HepG2 (cell line): ENCODE measurements around the gene PCGF3. TPM values are rescaled to one million over a fixed set of nuclear protein-coding genes. Genes with fewer than 3 reads are reported as not detected.

Experiments
- ATAC-seq: fragments of 200-7000 bp; cut with Tn5 transposase; 3 replicates; pipeline ENCODE4 v1.9.1; 2020; ENCODE audit warnings: mild to moderate bottlenecking, moderate library complexity
- BruUV-seq: library from RNA; stranded (reverse); fragments of 400-500 nt; replicated peaks from 2 replicates; lab custom pipeline; 2021; lab: Mats Ljungman, UMichigan
- CTCF ChIA-PET: fragments of 300-600 bp; formaldehyde crosslinking; extraction: SDS; loops from one replicate; lab custom pipeline; 2021; ENCODE audit warnings: low total read pairs, inconsistent platforms, low intra/inter-chr PET ratio; lab: Yijun Ruan, JAX
- POLR2A ChIA-PET: fragments of 350-600 bp; sonication (Branson Sonifier 250); formaldehyde crosslinking; loops from one replicate; lab custom pipeline; 2020; ENCODE audit warnings: antibody characterized with exemption, inconsistent platforms; lab: Yijun Ruan, JAX
- DNase-seq: peaks from one replicate; pipeline ENCODE4 v3.0.0-alpha.2; 2015; ENCODE audit warnings: low spot score
- FAIRE-seq: peaks from 3 replicates; lab custom pipeline; 2011; peaks lifted over from hg19 to GRCh38; lab: Jason Lieb, UNC
- H2AFZ ChIP-seq: one replicate; pipeline ENCODE4 v1.6.1; 2011; ENCODE audit warnings: low read length, inconsistent platforms
- H3K27ac ChIP-seq: fragments of 300-600 bp; 3 replicates; pipeline ENCODE4 v1.8.0; 2011; ENCODE audit warnings: mixed run types, mild to moderate bottlenecking, mixed read lengths, low read length, inconsistent platforms; ENCODE audit not compliant: insufficient read depth; ENCODE audit errors: extremely low read length
- H3K27me3 ChIP-seq, 2 experiments: fragments of 200-600 bp in 1 of 2; 2 replicates in 1 of 2; 3 replicates in 1 of 2; pipeline versions ENCODE4 v1.6.0 to v1.8.0; 2011; ENCODE audit warnings: low read length in 2 of 2, mild to moderate bottlenecking in 2 of 2, moderate library complexity in 2 of 2, inconsistent platforms in 1 of 2; ENCODE audit not compliant: insufficient read depth in 2 of 2, control insufficient read depth in 1 of 2
- H3K36me3 ChIP-seq, 2 experiments: fragments of 200-600 bp in 1 of 2; replicated peaks in 1 of 2; 2 replicates in 1 of 2; 3 replicates in 1 of 2; pipeline versions ENCODE4 v1.5.1 to v1.8.0; 2011; ENCODE audit warnings: low read length in 2 of 2, inconsistent platforms in 1 of 2; ENCODE audit not compliant: insufficient read depth in 2 of 2, control insufficient read depth in 1 of 2
- H3K4me1 ChIP-seq: 2 replicates; pipeline ENCODE4 v1.5.1; 2012; ENCODE audit warnings: low read length, inconsistent platforms; ENCODE audit not compliant: insufficient read depth
- H3K4me2 ChIP-seq: 2 replicates; pipeline ENCODE4 v1.6.0; 2011; ENCODE audit warnings: low read depth, low read length, inconsistent platforms
- H3K4me3 ChIP-seq, 3 experiments: fragments of 200-600 bp in 1 of 3; sonication (generic), shearing (Covaris generic) in 1 of 3; replicated peaks in 1 of 3; 2 replicates each; pipeline ENCODE4 v1.5.1; 2011 to 2016; ENCODE audit warnings: low read length in 3 of 3, inconsistent platforms in 2 of 3, low read depth in 2 of 3, mild to moderate bottlenecking in 2 of 3, control low read depth in 1 of 3, mixed read lengths in 1 of 3; ENCODE audit not compliant: insufficient read depth in 1 of 3
- H3K79me2 ChIP-seq: one replicate; pipeline ENCODE4 v1.6.1; 2011; ENCODE audit warnings: low read length, inconsistent platforms; ENCODE audit not compliant: insufficient read depth
- H3K9ac ChIP-seq: 2 replicates; pipeline ENCODE4 v1.6.0; 2011; ENCODE audit warnings: mild to moderate bottlenecking, low read depth, low read length, inconsistent platforms; ENCODE audit not compliant: insufficient read depth
- H3K9me3 ChIP-seq: 2 replicates; pipeline ENCODE4 v1.5.1; 2012; ENCODE audit warnings: mild to moderate bottlenecking, low read length
- H4K20me1 ChIP-seq: 2 replicates; pipeline ENCODE4 v1.6.0; 2011; ENCODE audit warnings: inconsistent platforms, mild to moderate bottlenecking, low read length, moderate library complexity; ENCODE audit not compliant: insufficient read depth
- BRCA1 ChIP-seq: sonication (generic); formaldehyde crosslinking; IDR thresholded peaks from 2 replicates; pipeline ENCODE4 v1.4.0; 2020; ENCODE audit warnings: missing genetic modification reagents
- GPN1 ChIP-seq: sonication (generic); formaldehyde crosslinking; IDR thresholded peaks from 2 replicates; pipeline ENCODE4 v1.5.1; 2020; ENCODE audit warnings: missing genetic modification reagents, borderline replicate concordance
- POLR2AphosphoS2 ChIP-seq: IDR thresholded peaks from 2 replicates; pipeline ENCODE4 v1.6.1; 2011; ENCODE audit warnings: low read depth, low read length, improper control_type of control experiment
- SNRNP70 ChIP-seq: fragments of 200-400 bp; formaldehyde crosslinking; IDR thresholded peaks from 2 replicates; pipeline ENCODE4 v1.6.1; 2017; ENCODE audit warnings: mild to moderate bottlenecking, low read depth, low read length, moderate library complexity
- TSC22D2 ChIP-seq: sonication (generic); formaldehyde crosslinking; IDR thresholded peaks from 2 replicates; pipeline ENCODE4 v1.5.1; 2020; ENCODE audit warnings: missing genetic modification reagents, mild to moderate bottlenecking, borderline replicate concordance
- ZNF563 ChIP-seq: sonication (generic); formaldehyde crosslinking; IDR thresholded peaks from 2 replicates; pipeline ENCODE4 v1.8.0; 2022; ENCODE audit warnings: mild to moderate bottlenecking, moderate library complexity, missing genetic modification reagents
- WGBS: methylation state at CpG from one replicate; pipeline ENCODE4 v1.1.6; 2017; ENCODE audit warnings: low lambda C conversion rate; 5-methylcytosine and 5-hydroxymethylcytosine counted together
- in situ Hi-C: cut with HindIII; loops from 2 replicates; pipeline ENCODE4 v1.10.0; 2017; ENCODE audit warnings: low pct_unique_long_range_greater_than_20kb; ENCODE audit not compliant: extremely low pct_ligation_motif_present
- intact Hi-C: fragments of 100-400 bp; cut with micrococcal nuclease; formaldehyde crosslinking; loops from one replicate; pipeline ENCODE4 v1.10.0; 2022; ENCODE audit not compliant: unreplicated experiment
- polyA plus RNA-seq, 8 experiments: library from polyadenylated mRNA; depleted of rRNA in 3 of 8; stranded (reverse) in 7 of 8; unstranded in 1 of 8; fragments of >200 nt; fragmentation: Illumina TruSeq in 4 of 8; extraction: Trizol in 4 of 8; gene quantifications; 2 replicates each; pipeline versions ENCODE4 v1.2.1 to v1.2.3, GENCODE V29; 2011 to 2016; ENCODE audit warnings: low read depth in 4 of 8, missing spikeins in 1 of 8, mixed read lengths in 1 of 8; ENCODE audit not compliant: insufficient read depth in 1 of 8
- total RNA-seq, 5 experiments: library from RNA; depleted of rRNA; stranded (reverse); fragments of >200 nt; fragmentation: Illumina TruSeq; extraction: Trizol; gene quantifications; 2 replicates each; pipeline ENCODE4 v1.2.3, GENCODE V29; 2016; ENCODE audit warnings: low read depth in 1 of 5
- TF ChIP-seq, protein P1 (sequence below): sonication (generic); formaldehyde crosslinking; IDR thresholded peaks from 2 replicates; pipeline ENCODE4 v1.4.0; 2020; ENCODE audit warnings: mild to moderate bottlenecking, missing genetic modification reagents
- TF ChIP-seq, protein P2 (sequence below): sonication (generic); formaldehyde crosslinking; IDR thresholded peaks from 2 replicates; pipeline ENCODE4 v1.4.0; 2020; ENCODE audit warnings: missing genetic modification reagents
- TF ChIP-seq, protein P3 (sequence below): sonication (generic); formaldehyde crosslinking; IDR thresholded peaks from 2 replicates; pipeline ENCODE4 v1.9.0; 2022; ENCODE audit warnings: low read depth, missing genetic modification reagents

PCGF3 gene
- total and polyA plus RNA-seq, 2 of the 13 experiments (the other 11 are each of a cell fraction or from before 2014, with no cell fraction given) = 28.6 to 66.2 TPM

DNA sequence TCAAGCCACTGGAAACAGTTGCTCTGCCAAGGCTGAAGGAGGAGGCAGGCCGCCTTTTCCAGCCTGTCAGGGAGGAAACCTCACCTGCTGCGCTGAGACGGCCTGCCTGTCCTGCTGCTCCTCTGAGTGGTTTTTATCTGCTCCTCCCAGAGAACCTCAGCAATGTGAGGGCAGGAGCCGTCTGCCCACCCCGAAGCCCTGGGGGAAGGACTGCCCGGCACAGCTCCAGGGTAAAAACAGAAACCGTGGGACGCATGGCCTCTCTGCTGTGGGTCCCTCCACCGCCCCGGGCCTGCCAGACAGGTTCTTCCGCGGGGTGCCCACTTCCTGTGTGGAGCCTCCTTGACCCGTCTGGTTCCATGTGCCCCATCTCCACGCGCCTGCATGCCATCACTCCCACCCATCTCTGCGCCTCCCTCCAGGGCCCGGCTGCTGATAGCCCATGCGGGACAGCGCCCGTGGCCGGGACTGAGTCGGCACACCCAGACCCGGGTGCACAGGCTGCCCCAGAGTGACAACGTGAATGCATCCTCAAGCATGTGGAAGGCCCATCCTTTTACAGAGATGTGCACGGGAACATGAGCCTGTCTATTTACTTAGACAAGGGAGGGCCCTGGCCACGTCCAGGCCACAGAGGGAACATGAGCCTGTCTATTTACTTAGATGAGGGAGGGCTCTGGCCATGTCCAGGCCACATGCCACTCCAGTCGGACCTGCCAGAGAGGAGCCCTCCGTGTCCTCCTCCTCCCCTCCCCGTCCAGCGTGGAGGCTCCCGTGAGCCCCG is 12.7 kb upstream of the PCGF3 start:
- Histone ChIP-seq H3K4me3 (no peak overlapping the region), H3K4me1 (peaks cover 45% of the 10 kb centered on the region), H2AFZ (no peak overlapping the region), H3K9ac (no peak overlapping the region), H3K27ac (no peak overlapping the region), H3K27me3 (peaks cover 2 to 28% of the 10 kb centered on the region in 2 experiments; a peak in 3 of 5 replicates), H3K79me2 (no peaks in the 10 kb centered on the region), H4K20me1 (no peaks in the 10 kb centered on the region), H3K4me2 (peak overlapping the region; percentile 46), H3K36me3 (no peaks in the 10 kb centered on the region), H3K9me3 (no peaks in the 10 kb centered on the region)
- ChIA-PET CTCF (no interaction called here), POLR2A (no interaction called here)
- BruUV-seq = no TSS peak
- FAIRE-seq (no peak), DNase-seq (peak; percentile 68), ATAC-seq (peak; percentile 90)
- intact Hi-C loops (no loop called here), in situ Hi-C loops (no loop called here)
- 40% methylated on average over 11 of the region's 32 CpGs for WGBS
- TF ChIP-seq, protein P1, sequence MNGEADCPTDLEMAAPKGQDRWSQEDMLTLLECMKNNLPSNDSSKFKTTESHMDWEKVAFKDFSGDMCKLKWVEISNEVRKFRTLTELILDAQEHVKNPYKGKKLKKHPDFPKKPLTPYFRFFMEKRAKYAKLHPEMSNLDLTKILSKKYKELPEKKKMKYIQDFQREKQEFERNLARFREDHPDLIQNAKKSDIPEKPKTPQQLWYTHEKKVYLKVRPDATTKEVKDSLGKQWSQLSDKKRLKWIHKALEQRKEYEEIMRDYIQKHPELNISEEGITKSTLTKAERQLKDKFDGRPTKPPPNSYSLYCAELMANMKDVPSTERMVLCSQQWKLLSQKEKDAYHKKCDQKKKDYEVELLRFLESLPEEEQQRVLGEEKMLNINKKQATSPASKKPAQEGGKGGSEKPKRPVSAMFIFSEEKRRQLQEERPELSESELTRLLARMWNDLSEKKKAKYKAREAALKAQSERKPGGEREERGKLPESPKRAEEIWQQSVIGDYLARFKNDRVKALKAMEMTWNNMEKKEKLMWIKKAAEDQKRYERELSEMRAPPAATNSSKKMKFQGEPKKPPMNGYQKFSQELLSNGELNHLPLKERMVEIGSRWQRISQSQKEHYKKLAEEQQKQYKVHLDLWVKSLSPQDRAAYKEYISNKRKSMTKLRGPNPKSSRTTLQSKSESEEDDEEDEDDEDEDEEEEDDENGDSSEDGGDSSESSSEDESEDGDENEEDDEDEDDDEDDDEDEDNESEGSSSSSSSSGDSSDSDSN (CRISPR knock-in tag) = peak; percentile 61
- TF ChIP-seq GPN1 (no peak), TSC22D2 (CRISPR knock-in tag) (peak; percentile 60; the same call in 1 of the 2 replicates), ZNF563 (CRISPR knock-in tag) (peak; percentile 56; the same call in 1 of the 2 replicates), SNRNP70 (no peak), POLR2AphosphoS2 (no peak), BRCA1 (CRISPR knock-in tag) (no peak)
- TF ChIP-seq, protein P2, sequence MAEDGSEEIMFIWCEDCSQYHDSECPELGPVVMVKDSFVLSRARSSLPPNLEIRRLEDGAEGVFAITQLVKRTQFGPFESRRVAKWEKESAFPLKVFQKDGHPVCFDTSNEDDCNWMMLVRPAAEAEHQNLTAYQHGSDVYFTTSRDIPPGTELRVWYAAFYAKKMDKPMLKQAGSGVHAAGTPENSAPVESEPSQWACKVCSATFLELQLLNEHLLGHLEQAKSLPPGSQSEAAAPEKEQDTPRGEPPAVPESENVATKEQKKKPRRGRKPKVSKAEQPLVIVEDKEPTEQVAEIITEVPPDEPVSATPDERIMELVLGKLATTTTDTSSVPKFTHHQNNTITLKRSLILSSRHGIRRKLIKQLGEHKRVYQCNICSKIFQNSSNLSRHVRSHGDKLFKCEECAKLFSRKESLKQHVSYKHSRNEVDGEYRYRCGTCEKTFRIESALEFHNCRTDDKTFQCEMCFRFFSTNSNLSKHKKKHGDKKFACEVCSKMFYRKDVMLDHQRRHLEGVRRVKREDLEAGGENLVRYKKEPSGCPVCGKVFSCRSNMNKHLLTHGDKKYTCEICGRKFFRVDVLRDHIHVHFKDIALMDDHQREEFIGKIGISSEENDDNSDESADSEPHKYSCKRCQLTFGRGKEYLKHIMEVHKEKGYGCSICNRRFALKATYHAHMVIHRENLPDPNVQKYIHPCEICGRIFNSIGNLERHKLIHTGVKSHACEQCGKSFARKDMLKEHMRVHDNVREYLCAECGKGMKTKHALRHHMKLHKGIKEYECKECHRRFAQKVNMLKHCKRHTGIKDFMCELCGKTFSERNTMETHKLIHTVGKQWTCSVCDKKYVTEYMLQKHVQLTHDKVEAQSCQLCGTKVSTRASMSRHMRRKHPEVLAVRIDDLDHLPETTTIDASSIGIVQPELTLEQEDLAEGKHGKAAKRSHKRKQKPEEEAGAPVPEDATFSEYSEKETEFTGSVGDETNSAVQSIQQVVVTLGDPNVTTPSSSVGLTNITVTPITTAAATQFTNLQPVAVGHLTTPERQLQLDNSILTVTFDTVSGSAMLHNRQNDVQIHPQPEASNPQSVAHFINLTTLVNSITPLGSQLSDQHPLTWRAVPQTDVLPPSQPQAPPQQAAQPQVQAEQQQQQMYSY (CRISPR knock-in tag) = no peak
- TF ChIP-seq, protein P3, sequence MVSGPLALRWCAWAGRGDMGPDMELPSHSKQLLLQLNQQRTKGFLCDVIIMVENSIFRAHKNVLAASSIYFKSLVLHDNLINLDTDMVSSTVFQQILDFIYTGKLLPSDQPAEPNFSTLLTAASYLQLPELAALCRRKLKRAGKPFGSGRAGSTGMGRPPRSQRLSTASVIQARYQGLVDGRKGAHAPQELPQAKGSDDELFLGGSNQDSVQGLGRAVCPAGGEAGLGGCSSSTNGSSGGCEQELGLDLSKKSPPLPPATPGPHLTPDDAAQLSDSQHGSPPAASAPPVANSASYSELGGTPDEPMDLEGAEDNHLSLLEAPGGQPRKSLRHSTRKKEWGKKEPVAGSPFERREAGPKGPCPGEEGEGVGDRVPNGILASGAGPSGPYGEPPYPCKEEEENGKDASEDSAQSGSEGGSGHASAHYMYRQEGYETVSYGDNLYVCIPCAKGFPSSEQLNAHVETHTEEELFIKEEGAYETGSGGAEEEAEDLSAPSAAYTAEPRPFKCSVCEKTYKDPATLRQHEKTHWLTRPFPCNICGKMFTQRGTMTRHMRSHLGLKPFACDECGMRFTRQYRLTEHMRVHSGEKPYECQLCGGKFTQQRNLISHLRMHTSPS (CRISPR knock-in tag) = peak; percentile 68; the same call in 1 of the 2 replicates
